ENCODE measurements around the gene CSNK1G2. TPM values are rescaled to one million over a fixed set of nuclear protein-coding genes. Genes with fewer than 3 reads are reported as not detected.

CSNK1G2 gene
- total RNA-seq, 1 experiment from 2014 or later = 100.0 TPM

GRCh38 chr19:1975162-1975480, 34.1 kb downstream of the CSNK1G2 start:
- Histone ChIP-seq H3K9ac (ENCODE audit: extremely low read depth, insufficient read length, low read length) (no peak overlapping the region), H4K20me1 (ENCODE audit: control insufficient read depth, insufficient read depth, insufficient read length) (peaks cover 3% of the 10 kb centered on the region), H2AFZ (ENCODE audit: low read length) (no peak overlapping the region), H2BK120ac (ENCODE audit: low read depth, low read length, poor library complexity, severe bottlenecking) (no peak overlapping the region), H3K14ac (ENCODE audit: insufficient read depth, low read length) (no peak overlapping the region), H3K27ac (ENCODE audit: insufficient read length, low read depth, low read length) (no peak overlapping the region), H3K4ac (ENCODE audit: low read depth, low read length) (no peak overlapping the region), H4K91ac (ENCODE audit: insufficient read length, low read depth, low read length) (no peak overlapping the region), H2AK5ac (ENCODE audit: insufficient read length, low read length) (no peak overlapping the region), H3K27me3 (ENCODE audit: insufficient read depth, low read length) (no peaks in the 10 kb centered on the region), H4K5ac (ENCODE audit: insufficient read length, low read depth, low read length) (no peak overlapping the region), H3K79me2 (ENCODE audit: insufficient read depth, low read length) (peaks cover 8% of the 10 kb centered on the region; the same call in 1 of the 2 replicates), H2BK12ac (ENCODE audit: insufficient read length, low read depth, low read length) (no peak overlapping the region), H3K79me1 (ENCODE audit: insufficient read depth, low read depth, low read length, poor library complexity, severe bottlenecking) (no peaks in the 10 kb centered on the region), H2BK5ac (ENCODE audit: insufficient read length, low read length) (no peak overlapping the region), H3T11ph (ENCODE audit: low read length) (no peak overlapping the region), H2BK20ac (ENCODE audit: low read depth, low read length, poor library complexity, severe bottlenecking) (no peak overlapping the region), H3K9me3 (ENCODE audit: control insufficient read depth, low read depth, low read length) (no peaks in the 10 kb centered on the region), H3K4me1 (ENCODE audit: insufficient read depth, low read length) (no peaks in the 10 kb centered on the region), H3K56ac (ENCODE audit: insufficient read length, low read depth, low read length) (no peak overlapping the region), H2BK15ac (ENCODE audit: low read depth, low read length) (no peak overlapping the region), H3K23me2 (ENCODE audit: insufficient read length, low read depth, low read length, poor library complexity, severe bottlenecking) (no peaks in the 10 kb centered on the region), H4K8ac (replicated peaks; ENCODE audit: insufficient read length, low read depth, low read length) (no peak overlapping the region), H3K18ac (ENCODE audit: insufficient read length, low read depth, low read length) (no peak overlapping the region), H3K23ac (ENCODE audit: insufficient read length, low read depth, low read length) (no peak overlapping the region), H3K4me2 (ENCODE audit: insufficient read depth, insufficient read length, low read length) (no peak overlapping the region)
- Mint-ChIP-seq H3K4me1 (no peaks in the 10 kb centered on the region), H3K27me3 (ENCODE audit: low read depth) (no peaks in the 10 kb centered on the region), H3K4me3 (no peak overlapping the region), H3K9me3 (no peaks in the 10 kb centered on the region), H3K36me3 (ENCODE audit: insufficient read depth in 1 of 3, low read depth in 3 of 3) (peaks cover 7 to 23% (median 20%) of the 10 kb centered on the region in 3 experiments; a peak in 6 of 7 replicates), H3K27ac (peak overlapping the region in 1 of 3 experiments; percentile 35; a peak in 2 of 7 replicates)
- no CpG with 5 or more reads among the region's 20 CpGs for WGBS (ENCODE audit: extremely low coverage, insufficient read length, low lambda C conversion rate)
- no peak for DNase-seq
- TF ChIP-seq CTCF (conservative IDR thresholded peaks at IDR 0.05) = no peak
